SK-N-DZ (cell line): ENCODE measurements around the gene EIF4E3.

ENCODE experiments used
- DNase-seq: peaks from one replicate; pipeline ENCODE4 v3.0.0-alpha.2; 2015; ENCODE audit warnings: low spot score

Gene EIF4E3

DNA sequence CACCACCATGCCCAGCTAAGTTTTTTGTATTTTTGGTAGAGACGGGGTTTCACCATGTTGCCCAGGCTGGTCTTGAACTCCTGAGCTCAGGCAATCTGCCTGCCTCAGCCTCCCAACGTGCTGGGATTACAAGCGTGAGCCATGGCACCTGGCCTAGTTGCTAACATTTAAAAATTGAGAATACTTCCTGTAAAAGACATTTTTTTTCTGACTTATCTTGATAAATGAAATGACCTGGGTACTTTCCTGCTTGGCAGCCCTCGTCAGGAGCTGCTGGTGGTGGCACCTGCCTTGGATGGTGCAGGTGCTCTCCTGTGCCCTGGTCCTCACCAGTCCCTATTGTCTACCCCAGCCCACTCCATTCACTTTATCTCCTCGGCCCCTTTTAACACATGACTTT is 74.8 kb downstream of the EIF4E3 start:
- DNase-seq, result no peak

DNA sequence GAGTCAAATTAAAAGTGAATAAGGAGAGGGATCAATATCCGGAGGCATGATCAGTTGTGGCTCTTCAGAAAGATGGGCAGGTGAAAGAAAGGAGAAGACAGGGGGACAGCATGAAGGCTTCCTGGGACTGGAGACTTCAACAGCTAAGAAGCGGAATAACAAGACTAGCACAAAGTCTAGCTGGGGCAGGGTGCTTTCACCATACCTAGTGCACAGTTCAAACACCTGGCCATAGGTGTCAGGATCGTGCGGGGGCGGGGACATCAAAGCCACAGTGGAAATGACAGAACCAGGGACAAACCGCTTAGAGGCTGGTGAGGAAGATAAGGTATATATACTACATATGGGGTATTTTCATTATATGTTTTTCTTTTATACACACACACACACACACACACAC is 75.4 kb downstream of the EIF4E3 start:
- no peak for DNase-seq

DNA sequence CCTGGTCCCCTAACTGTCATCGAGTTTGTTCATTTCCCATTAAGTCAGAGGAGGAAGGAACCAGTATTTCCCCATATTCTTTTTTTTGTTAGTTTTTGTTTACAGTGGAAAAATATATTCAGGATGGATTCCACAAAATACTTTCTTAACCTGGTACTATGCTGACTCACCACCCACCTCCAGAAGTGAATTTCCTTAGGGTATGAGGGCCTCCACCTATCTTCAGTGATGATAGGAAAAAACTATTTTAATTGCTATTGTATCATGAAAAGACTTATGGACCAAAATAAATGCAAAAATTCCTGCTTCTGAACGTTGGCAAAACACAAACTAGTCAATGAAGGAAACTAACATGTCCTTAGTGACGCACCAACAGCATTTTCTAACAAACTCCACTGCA is 77.5 kb downstream of the EIF4E3 start:
- DNase-seq, result no peak

DNA sequence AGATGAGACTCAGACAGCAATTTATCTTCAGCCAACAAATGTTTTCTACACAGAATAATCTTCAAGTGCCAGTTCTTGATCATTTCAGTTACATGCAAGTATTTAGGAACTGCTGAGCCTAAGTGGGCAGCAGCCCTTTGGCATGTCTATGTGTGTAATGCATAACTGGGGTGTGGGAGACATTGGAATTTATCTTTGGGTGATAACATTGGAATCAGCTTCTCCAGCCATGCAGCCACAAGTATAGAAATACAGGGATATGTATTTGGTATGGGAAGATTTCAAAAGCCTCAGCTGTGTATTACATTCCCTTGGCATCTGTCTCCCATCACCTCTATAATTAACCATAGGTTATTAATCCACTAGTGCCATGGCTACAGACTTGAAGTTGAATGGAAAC is 78.2 kb downstream of the EIF4E3 start:
- no peak for DNase-seq

DNA sequence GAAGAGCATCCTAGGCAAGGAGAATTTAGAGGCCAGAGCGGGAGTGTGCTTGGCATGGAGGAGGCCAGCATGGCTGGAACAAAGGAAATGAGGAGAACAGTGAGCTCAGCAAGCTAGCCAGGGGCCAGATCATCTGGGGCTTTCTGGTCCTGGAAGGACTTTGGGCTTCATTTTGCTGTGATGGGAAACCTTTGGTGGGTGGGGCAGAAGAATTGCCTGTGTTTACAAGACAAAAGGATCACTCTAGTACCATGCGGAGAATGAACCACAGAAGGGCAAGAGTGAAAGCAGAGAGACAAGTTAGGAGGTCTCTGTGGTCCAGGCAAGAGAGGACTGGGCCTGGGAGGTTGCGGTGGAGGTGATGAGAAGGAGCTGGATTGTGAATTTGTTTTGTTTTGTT is 80.1 kb downstream of the EIF4E3 start:
- DNase-seq, result no peak

DNA sequence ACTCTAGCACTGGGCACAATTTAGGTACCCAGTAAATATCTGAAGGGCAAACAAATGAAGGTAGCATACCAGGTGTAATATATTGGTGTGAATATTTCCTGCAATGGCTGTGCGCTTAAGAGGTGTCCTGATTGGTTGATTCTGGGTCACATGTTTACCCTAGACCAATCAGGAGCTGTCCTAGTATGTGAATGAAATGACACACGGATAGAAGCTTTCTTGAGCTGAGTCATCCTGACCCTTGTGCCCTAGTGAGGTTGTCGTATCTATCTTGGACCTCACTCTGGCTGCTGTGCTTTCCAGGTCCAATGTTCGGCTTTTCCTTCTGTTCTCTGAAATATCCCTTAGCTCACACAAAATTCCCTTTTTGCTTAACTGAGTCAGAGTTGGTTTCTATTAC is 83.5 kb downstream of the EIF4E3 start:
- DNase-seq, result no peak

DNA sequence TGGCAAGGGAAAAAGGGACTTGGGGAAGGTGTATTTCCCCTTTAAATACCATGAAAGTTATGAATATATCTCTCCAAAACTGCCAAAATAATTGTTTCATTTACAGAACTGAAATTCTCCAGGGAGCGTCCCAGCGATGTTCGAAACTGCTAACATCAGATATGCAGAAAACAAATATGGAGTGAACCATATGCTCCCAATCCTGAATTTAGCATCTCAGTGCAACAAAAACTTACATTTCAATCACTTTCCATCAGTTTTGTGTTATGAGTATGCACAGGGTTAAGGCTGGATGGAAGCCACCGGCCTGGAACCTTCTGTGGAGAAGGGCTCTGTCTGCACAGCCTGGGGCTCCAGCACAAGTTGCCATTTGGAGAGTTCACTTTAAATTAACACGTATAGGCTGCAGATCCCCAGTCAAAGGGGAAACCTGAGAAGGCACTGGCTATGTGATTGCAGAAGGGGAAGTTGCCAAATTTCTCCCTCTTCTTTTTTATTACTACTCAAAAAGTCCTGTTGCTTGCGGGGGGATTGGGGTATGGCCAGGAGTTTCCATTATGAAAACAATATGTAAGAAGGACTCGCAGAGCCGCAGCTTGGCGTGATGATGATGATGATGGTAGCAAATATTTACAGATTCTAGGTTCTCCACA is 84.7 kb downstream of the EIF4E3 start:
- DNase-seq, result no peak

DNA sequence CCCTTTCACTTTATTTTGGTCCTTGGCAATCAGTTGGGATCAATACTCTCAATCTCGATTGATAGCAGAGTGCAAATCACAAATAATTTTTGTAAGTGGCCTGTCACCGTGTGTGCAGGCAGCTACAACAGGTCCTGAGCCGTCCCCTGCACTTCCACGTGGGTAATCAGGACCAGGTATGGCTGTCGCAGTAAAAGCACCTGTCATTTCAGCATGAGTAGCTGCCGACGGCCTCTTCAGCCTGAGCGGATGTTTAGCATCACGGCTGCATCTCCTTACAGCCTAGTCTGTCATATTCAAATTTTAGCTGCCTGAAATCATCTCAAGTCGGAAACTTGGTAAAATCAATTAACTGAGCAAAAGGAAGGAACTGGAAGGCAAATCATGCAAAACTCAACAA is 88.7 kb downstream of the EIF4E3 start:
- no peak for DNase-seq

DNA sequence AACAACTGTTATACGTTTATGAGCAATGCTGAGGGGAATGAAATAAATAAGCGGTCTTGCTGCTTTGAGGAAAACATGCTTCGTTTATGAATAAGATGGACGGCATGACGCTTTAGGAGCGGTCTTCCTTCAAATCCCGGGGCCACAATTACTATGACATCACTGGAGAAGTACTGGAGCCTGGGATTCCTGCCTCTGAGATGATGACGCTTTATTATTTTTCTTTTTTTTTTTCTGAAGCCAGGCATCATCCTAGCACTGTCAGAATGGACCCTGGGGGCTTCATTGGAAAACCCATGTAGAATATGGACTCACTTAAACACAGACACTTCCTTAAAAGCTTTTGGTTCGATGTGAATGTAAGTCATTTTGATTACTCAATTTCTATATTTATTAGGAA is 89.2 kb downstream of the EIF4E3 start:
- no peak for DNase-seq

DNA sequence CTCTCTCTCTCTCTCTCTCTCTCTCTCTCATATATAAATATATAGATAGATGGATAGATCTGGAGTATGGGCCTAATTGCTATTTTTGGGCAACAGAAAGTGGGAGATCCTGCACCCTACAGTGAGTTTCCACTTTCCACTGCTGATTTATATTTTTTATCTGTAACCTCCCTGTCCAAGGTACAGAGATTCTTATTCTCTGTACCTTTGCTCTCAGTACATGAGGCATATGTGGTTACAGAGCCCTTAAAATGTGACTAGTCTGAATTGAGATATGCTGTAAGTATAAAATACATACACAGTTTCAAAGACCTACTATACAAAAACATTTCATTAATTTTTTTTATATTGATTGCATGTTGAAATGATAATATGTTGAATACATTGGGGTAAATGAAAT is 90.5 kb downstream of the EIF4E3 start:
- DNase-seq, result no peak

DNA sequence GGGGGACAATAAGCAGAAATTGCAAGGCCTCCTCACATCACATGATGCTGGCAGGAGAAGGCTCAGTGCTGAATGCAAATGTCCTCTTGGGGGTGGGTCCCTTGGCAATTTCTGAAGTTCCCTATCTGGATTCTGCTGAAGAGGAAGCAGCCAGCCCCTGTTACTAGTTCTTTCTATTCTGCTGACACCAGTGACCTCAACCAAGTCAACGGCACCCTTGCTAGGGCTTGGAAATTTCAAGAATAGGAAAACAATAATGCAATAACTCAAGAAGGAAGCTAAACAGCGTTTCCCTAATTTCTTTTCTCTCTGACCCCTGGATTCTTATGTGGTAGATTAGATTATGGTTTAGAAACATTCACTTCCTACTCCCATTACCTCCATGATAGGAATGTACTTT is 95.5 kb downstream of the EIF4E3 start:
- no peak for DNase-seq

DNA sequence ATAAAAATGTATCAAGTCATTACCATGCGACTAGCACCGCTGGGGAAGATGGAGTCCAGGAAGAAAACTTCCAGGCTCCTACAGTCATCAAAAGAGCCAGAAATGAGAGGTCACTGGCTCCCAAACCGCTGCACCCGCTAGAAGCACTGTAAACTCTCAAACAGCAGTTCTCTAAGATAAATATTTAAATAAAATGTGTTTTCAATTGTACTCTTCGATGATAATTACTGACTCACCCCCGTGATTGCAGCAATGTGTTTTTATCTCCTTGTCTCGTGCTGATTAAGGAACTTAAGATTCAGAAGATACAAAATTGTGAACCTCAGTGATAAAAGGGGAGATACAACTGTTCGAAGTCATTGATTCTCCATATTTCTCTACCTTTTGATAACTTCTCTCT is 95.9 kb downstream of the EIF4E3 start:
- DNase-seq, result no peak

DNA sequence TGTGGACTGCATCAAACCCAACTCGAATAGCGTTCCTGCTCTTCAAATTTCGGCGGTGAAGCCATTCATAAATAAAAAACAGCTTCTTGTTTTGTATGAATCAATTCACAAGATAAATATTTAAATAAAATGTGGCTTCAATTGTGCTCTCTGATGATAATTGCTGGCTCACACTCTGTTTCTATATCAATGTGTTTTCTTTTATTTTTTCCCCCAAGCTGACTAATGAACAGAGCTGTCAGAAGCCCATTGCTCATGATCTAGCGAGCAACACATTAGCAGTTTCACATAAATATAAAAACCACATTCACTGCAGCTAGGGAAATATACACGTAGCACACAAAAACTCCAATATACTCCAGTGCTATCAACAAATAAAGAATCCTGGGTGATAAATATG is 96.7 kb downstream of the EIF4E3 start:
- no peak for DNase-seq

DNA sequence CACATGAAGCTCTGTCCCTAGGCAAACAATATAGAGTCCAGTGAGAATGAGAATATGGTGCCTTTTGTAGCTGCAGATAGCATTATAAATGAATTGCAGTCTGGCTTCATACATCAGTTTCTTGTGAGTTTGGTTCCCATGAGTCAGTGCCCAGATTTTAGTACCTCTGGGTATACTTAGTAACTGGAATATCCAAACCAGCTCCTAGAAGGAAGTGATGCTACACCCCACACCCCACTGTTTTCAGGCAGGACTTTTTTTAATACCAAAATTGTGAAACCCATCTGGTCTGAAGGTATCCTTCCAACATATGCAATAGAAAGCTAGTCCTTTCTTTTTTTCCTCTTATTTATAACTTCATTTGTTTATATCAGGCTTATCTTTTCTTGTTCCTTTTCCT is 99.5 kb downstream of the EIF4E3 start:
- DNase-seq, result no peak
